GM12874 (cell line): ENCODE measurements around the gene CTCF.

Source experiments
- TF ChIP-seq, protein P1 (sequence below): IDR thresholded peaks from 2 replicates; pipeline ENCODE4 v1.5.1; 2011; ENCODE audit warnings: low read depth, mild to moderate bottlenecking, control low read depth, low read length, moderate library complexity; ENCODE audit not compliant: insufficient read depth

Gene CTCF

DNA sequence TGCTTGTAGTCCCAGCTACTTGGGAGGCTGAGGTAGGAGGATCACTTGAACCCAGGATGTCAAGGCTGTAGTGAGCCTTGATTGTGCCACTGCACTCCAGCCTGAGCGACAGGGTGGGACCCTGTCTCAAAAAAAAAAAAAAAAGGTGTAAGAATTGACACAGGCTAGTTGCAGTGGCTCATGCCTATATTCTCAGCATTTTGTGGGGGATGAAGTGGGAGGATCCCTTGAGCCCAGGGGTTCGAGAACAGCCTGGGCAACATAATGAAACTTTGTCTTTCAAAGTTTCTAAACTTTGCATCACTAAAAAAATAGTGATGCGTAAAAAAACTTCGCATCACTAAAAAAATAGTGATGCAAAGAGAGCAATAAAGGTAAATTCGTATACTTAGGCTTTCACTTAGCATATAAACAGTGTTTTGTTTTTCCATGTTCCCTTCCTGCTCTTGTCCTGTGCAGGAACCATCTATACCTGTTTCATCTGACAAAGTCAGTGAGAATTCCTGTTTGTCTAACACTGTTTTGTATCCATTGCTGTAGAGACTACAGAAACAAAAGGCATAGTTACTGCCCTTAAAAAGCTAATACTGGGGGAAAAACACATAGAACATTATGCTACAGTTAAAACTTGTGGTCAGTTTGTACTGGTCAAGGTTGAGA is 32.1 kb downstream of the CTCF start:
- TF ChIP-seq, protein P1, sequence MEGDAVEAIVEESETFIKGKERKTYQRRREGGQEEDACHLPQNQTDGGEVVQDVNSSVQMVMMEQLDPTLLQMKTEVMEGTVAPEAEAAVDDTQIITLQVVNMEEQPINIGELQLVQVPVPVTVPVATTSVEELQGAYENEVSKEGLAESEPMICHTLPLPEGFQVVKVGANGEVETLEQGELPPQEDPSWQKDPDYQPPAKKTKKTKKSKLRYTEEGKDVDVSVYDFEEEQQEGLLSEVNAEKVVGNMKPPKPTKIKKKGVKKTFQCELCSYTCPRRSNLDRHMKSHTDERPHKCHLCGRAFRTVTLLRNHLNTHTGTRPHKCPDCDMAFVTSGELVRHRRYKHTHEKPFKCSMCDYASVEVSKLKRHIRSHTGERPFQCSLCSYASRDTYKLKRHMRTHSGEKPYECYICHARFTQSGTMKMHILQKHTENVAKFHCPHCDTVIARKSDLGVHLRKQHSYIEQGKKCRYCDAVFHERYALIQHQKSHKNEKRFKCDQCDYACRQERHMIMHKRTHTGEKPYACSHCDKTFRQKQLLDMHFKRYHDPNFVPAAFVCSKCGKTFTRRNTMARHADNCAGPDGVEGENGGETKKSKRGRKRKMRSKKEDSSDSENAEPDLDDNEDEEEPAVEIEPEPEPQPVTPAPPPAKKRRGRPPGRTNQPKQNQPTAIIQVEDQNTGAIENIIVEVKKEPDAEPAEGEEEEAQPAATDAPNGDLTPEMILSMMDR = no peak

DNA sequence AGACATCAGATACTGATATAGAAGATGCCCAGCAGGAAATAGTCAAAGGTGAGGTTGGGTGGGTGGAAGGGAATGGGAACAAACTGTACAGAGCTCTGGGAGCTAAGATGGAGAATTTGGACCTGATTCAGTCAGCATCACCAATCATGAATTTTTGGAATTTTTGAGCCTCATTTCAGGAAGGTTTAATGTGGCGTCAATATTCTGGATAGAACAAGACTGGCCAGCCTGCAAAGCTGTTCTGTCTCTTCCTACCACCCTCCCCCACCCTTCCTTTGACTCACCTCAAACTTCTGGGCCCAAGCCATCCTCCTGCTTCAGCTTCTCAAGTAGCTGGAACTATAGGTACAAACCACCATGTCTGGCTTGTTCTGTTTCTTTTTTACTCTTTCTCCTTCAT is 32.6 kb downstream of the CTCF start:
- TF ChIP-seq, protein P1 = no peak

DNA sequence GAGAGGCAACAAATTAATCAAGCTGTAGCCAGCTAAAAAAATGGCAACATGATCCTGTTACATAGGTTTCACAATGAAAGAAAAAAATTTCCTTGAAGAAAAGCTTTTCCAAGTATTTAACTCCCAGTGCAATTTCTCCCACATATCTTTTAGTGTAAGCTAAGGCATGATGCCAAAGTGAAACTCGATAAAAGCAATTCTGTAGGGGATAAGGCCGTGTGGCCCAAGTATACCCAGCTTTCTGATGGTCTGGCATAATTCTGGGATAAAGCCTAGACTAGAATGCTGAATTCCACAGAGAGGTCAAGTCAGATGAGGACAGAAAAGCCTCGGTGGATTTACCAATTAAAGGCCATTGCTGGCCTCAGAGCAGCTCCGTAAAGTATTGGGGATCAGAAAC is 36.2 kb downstream of the CTCF start:
- TF ChIP-seq, protein P1 = no peak

DNA sequence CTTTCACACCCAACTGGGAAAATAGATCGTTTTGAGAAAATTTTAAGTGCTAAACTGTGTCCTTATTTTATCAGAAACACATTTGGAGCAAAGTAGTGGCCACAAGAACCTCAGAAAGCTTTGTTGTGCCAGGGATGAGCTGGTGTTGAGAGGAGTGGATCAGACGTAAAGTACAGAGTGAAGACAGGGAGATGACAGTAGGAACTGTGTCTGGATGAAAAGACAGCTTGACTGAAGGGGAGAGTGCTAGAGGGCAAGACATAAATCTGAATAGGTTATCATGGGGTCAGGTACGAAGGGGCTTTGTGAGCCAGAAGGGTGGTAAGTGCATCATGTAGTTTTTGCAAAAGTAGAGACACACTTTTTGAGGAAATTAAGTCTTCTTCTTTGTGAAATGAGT is 43.3 kb downstream of the CTCF start:
- TF ChIP-seq, protein P1 = no peak

DNA sequence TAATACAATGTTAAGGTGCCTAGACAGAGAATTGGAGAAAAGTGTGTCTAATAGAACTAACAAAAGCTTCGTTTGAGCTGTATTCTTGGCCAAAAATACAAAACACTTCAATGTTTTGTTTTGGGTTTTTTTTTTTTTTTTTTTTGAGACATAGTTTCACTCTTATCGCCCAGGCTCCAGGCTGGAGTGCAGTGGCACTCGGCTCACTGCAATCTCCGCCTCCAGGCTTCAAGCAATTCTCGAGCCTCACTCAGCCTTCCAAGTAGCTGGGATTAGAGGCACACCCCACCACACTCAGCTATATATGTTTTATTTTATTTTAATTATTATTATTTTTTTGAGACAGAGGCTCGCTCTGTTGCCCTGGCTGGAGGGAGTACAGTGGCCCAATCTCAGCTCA is 44.3 kb downstream of the CTCF start:
- TF ChIP-seq, protein P1 = no peak

DNA sequence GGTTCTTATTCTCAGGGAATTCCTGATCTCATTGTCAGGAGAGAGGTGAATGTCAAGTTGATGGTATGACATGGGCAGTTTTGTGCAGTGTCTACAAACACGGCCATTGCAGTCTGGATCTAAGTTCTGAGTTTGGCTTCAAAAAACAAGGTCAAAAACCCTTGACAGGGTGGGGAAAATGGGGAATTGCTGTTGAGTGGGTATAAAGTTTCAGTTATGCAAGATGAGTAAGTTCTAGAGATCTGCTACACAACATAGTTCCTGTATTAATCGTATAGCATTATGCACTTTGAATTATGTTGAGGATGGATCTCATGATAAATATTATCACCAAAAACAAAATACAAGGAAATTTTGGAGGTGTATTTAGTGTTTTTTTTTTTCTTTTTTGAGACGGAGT is 46.0 kb downstream of the CTCF start:
- TF ChIP-seq, protein P1 = no peak

DNA sequence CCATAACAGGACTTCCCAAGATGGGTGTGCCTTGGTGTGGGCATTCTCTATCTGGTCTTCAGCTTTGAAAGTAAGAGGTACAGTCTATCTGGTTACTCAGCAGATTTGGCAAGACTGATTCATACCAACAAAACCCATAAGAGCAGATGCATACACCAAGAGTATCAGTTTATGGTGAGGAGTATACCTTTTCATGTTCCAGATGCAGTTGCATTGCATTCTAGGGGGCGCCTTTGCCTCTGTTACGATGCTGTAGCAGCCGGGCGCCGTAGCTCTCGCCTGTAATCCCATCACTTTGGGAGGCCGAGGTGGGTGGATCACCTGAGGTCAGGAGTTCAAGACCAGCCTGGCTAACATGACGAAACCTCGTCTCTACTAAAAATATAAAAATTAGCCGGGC is 51.5 kb downstream of the CTCF start:
- TF ChIP-seq, protein P1 = peak; percentile 18; the same call in 1 of the 2 replicates
